Measurements from ENCODE around the gene MORF4L1. TPM values are rescaled to one million over a fixed set of nuclear protein-coding genes. Genes with fewer than 3 reads are reported as not detected.
A peak's percentile ranks its signal among the peaks of the same experiment; 100 is the strongest.

The MORF4L1 gene
- total and polyA plus RNA-seq, 7 experiments from 2014 or later, result 246 to 405 (median 320) TPM

DNA sequence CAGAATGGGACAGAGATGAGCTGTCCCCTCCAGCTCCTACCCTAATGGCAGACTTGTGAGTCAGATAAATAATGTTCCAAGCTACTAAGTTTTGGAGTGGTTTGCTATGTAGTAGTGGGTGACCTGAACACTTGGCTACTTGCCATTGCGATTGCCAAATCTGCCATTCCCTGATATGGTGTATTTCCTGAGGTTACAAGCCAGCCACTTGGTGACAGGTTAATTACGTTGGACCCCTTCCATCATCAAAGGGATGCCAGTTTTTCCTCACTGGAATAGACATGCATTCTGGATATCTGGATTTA lies 33.6 kb downstream of the MORF4L1 start:
- intact Hi-C loops (cut with micrococcal nuclease), result loop anchor here in 1 of 2 donors (5.0 kb wide), 1 partner anchor 34 kb away; the partner anchor contains the start of gene MORF4L1
- DNase-seq (no peak), ATAC-seq (no peak)
- Mint-ChIP-seq H3K27ac (no peak overlapping the region), H3K36me3 (peaks cover 13 to 57% (median 39%) of the 10 kb centered on the region in 5 donors), H3K9me3 (peaks cover 0 to 1% (median 0%) of the 10 kb centered on the region in 11 donors), H3K4me3 (no peak overlapping the region), H3K27me3 (no peaks in the 10 kb centered on the region), H3K4me1 (peaks cover 6 to 38% (median 28%) of the 10 kb centered on the region in 7 donors)
- Histone ChIP-seq H3K27me3 (ENCODE audit: control insufficient read depth in 2 of 2, insufficient read depth in 2 of 2, low read length in 2 of 2) (no peaks in the 10 kb centered on the region), H3K4me3 (ENCODE audit: low read length) (no peak overlapping the region), H3K27ac (ENCODE audit: low read depth, low read length) (no peak overlapping the region), H3K36me3 (ENCODE audit: control insufficient read depth in 2 of 3, insufficient read depth in 3 of 3, low read length in 3 of 3) (peaks cover 14 to 72% (median 24%) of the 10 kb centered on the region in 3 experiments), H3K4me1 (ENCODE audit: control insufficient read depth in 2 of 2, insufficient read depth in 2 of 2, low read length in 2 of 2) (no peaks in the 10 kb centered on the region), H3K9me3 (ENCODE audit: control insufficient read depth in 2 of 3, low read length in 3 of 3) (no peaks in the 10 kb centered on the region)
- ChIA-PET CTCF (no interaction called here), POLR2A (no interaction called here)

DNA sequence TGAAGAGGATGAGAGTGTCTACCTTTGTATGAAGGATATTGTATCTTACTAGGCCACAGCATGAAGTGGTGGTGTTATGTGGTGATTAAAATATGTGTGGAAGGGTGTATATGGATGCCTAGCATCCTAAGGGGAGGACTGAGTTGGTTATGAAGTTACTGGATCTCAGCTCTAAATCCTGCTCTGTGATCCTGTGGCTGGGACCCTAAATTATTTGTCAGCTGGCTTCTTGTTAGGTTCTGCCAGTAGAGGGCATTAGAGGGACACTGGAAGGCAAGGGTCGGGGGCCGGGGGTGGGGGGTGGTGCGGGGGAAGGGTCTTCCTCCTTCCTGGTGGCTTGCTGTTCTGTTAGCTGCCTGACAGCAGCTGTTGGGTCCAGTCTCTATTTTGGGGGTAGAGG lies 34.9 kb downstream of the MORF4L1 start:
- Histone ChIP-seq H3K9me3 (ENCODE audit: control insufficient read depth in 2 of 3, low read length in 3 of 3) (no peaks in the 10 kb centered on the region), H3K36me3 (ENCODE audit: control insufficient read depth in 2 of 3, insufficient read depth in 3 of 3, low read length in 3 of 3) (peaks cover 13 to 60% (median 20%) of the 10 kb centered on the region in 3 experiments), H3K27ac (ENCODE audit: low read depth, low read length) (no peak overlapping the region), H3K4me1 (ENCODE audit: control insufficient read depth in 2 of 2, insufficient read depth in 2 of 2, low read length in 2 of 2) (no peaks in the 10 kb centered on the region), H3K4me3 (ENCODE audit: low read length) (no peak overlapping the region), H3K27me3 (ENCODE audit: control insufficient read depth in 2 of 2, insufficient read depth in 2 of 2, low read length in 2 of 2) (no peaks in the 10 kb centered on the region)
- Mint-ChIP-seq H3K4me1 (peaks cover 5 to 35% (median 28%) of the 10 kb centered on the region in 7 donors), H3K27ac (peak overlapping the region in 5 of 9 donors; percentile 1 to 55 (median 53)), H3K27me3 (no peaks in the 10 kb centered on the region), H3K9me3 (peaks cover 0 to 1% (median 0%) of the 10 kb centered on the region in 11 donors), H3K36me3 (peaks cover 16 to 55% (median 30%) of the 10 kb centered on the region in 5 donors), H3K4me3 (no peak overlapping the region)
- intact Hi-C loops (cut with micrococcal nuclease), result loop anchor here in 1 of 2 donors (5.0 kb wide), 1 partner anchor 35 kb away; the partner anchor contains the start of gene MORF4L1
- peak; percentile 20 for ATAC-seq
- DNase-seq, result no peak
- ChIA-PET POLR2A (interaction anchor here (1.6 kb wide), 1 partner anchor 34 kb away, joined by 4 read pairs; no protein-coding TSS in a partner anchor), CTCF (interaction anchor here (0.6 to 2.0 kb wide), 3 partner anchors 11 to 24 kb away, joined by 3 to 7 read pairs (median 3); no protein-coding TSS in a partner anchor)

DNA sequence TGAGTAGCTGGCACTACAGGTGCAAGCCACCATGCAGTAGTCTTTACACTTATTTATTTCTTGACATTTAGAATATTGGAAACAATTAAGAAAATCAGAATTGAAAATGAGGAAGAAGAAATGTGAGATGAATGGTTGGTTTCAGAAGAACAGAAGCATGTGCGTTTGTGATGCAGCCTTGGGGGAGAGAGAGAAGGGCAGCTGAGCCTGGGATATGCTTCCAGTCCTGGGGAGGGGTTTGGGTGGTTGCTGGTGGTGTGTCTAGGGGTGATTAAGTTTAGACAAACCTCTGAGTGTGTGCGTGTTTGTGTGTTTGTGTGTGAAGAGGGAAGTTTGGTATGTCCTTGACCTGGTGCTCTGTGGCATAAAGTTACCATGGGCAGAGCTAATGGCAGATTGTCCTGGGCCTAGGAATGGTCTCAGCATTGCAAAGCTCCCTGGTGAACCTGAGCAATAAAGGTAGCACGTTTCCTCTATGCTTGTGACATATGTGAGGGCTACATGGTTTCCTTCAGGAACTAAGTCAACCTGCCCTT lies 36.5 kb downstream of the MORF4L1 start:
- Mint-ChIP-seq H3K27me3 (no peaks in the 10 kb centered on the region), H3K9me3 (peaks cover 0 to 1% (median 0%) of the 10 kb centered on the region in 11 donors), H3K4me3 (no peak overlapping the region), H3K27ac (peak overlapping the region in 5 of 9 donors; percentile 20 to 72 (median 56)), H3K36me3 (peaks cover 17 to 52% (median 32%) of the 10 kb centered on the region in 5 donors), H3K4me1 (peaks cover 5 to 37% (median 28%) of the 10 kb centered on the region in 7 donors)
- H3K9me3 ChIP-seq (ENCODE audit: control insufficient read depth in 2 of 3, low read length in 3 of 3), result no peaks in the 10 kb centered on the region
- H3K36me3 ChIP-seq (ENCODE audit: control insufficient read depth in 2 of 3, insufficient read depth in 3 of 3, low read length in 3 of 3), result peaks cover 10 to 61% (median 14%) of the 10 kb centered on the region in 3 experiments
- ChIA-PET POLR2A (interaction anchor here (1.6 kb wide), 1 partner anchor 35 kb away, joined by 4 read pairs; no protein-coding TSS in a partner anchor), CTCF (interaction anchor here (0.9 to 2.0 kb wide), 2 partner anchors 13 to 24 kb away, joined by 3 to 7 read pairs; no protein-coding TSS in a partner anchor)
- H3K4me1 ChIP-seq (ENCODE audit: control insufficient read depth in 2 of 2, insufficient read depth in 2 of 2, low read length in 2 of 2), result no peaks in the 10 kb centered on the region
- ATAC-seq, result no peak
- H3K4me3 ChIP-seq (ENCODE audit: low read length), result no peak overlapping the region
- intact Hi-C loops (cut with micrococcal nuclease), result loop anchor here (1.0 to 5.0 kb wide), 3 partner anchors 37 to 275 kb away; partner anchors contain the start of gene MORF4L1 (in 1 of the 2)
- H3K27ac ChIP-seq (ENCODE audit: low read depth, low read length), result no peak overlapping the region
- no peaks in the 10 kb centered on the region for H3K27me3 ChIP-seq (ENCODE audit: control insufficient read depth in 2 of 2, insufficient read depth in 2 of 2, low read length in 2 of 2)
- DNase-seq, result no peak

DNA sequence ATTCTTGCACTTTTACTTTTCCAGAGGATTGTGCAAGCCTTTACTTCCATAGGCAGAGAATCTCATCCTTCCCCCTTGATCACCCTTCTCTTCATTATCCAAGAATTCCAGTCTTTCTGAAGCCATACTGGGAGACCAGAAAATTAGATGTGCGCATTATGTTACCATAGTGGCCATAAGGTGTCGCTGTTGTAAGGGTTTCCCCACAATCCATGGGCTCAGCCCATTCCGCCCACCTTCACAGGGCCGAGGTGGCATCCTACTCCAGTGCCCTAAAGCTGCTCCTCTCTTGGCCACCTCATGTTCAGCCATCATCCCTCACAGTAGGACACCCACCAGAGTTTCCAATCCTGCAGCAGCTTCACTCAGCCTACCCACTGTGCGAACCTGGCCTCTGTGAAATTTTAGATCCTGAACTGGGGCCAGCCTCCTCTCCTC lies 37.1 kb downstream of the MORF4L1 start:
- no peaks in the 10 kb centered on the region for H3K27me3 Mint-ChIP-seq
- H3K4me1 Mint-ChIP-seq, result peaks cover 5 to 41% (median 26%) of the 10 kb centered on the region in 7 donors
- Histone ChIP-seq H3K4me1 (ENCODE audit: control insufficient read depth in 2 of 2, insufficient read depth in 2 of 2, low read length in 2 of 2) (no peaks in the 10 kb centered on the region), H3K9me3 (ENCODE audit: control insufficient read depth in 2 of 3, low read length in 3 of 3) (no peaks in the 10 kb centered on the region), H3K27me3 (ENCODE audit: control insufficient read depth in 2 of 2, insufficient read depth in 2 of 2, low read length in 2 of 2) (no peaks in the 10 kb centered on the region), H3K36me3 (ENCODE audit: control insufficient read depth in 2 of 3, insufficient read depth in 3 of 3, low read length in 3 of 3) (peaks cover 10 to 61% (median 11%) of the 10 kb centered on the region in 3 experiments), H3K27ac (ENCODE audit: low read depth, low read length) (no peak overlapping the region), H3K4me3 (ENCODE audit: low read length) (no peak overlapping the region)
- CTCF ChIA-PET, result no interaction called here
- ATAC-seq (peak; percentile 65), DNase-seq (peak in 2 of 9 donors; percentile 19 to 23)
- no peak overlapping the region for H3K4me3 Mint-ChIP-seq
- peaks cover 17 to 46% (median 28%) of the 10 kb centered on the region in 5 donors for H3K36me3 Mint-ChIP-seq
- peaks cover 0 to 2% (median 0%) of the 10 kb centered on the region in 11 donors for H3K9me3 Mint-ChIP-seq
- intact Hi-C loops (cut with micrococcal nuclease), result loop anchor here (1.0 to 5.0 kb wide), 4 partner anchors 38 to 274 kb away; partner anchors contain the start of gene MORF4L1 (in 1 of the 2)
- POLR2A ChIA-PET, result no interaction called here
- peak overlapping the region in 6 of 9 donors; percentile 1 to 68 (median 39) for H3K27ac Mint-ChIP-seq

DNA sequence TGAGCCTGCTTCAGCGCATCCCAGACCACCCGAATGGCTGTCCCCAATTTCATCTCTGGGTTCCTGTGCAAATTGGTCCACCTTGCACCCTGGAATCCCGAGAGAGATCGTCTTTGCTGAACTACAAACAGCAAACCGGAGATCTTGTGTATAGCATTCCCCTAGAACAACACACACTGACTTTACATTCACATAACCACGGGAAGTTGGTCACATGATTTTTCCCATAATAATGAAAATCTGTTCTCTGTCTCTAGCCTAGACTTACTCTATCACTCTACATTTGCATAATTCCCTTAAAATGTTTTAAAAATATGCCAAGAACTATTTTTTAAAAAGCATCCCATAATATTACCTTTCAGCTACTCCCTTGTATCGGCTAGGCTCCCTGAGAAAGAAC lies 37.6 kb downstream of the MORF4L1 start:
- Histone ChIP-seq H3K27ac (ENCODE audit: low read depth, low read length) (no peak overlapping the region), H3K27me3 (ENCODE audit: control insufficient read depth in 2 of 2, insufficient read depth in 2 of 2, low read length in 2 of 2) (no peaks in the 10 kb centered on the region), H3K36me3 (ENCODE audit: control insufficient read depth in 2 of 3, insufficient read depth in 3 of 3, low read length in 3 of 3) (peaks cover 9 to 64% (median 10%) of the 10 kb centered on the region in 3 experiments), H3K4me3 (ENCODE audit: low read length) (no peak overlapping the region), H3K9me3 (ENCODE audit: control insufficient read depth in 2 of 3, low read length in 3 of 3) (no peaks in the 10 kb centered on the region), H3K4me1 (ENCODE audit: control insufficient read depth in 2 of 2, insufficient read depth in 2 of 2, low read length in 2 of 2) (no peaks in the 10 kb centered on the region)
- ChIA-PET POLR2A (no interaction called here), CTCF (interaction anchor here (1.1 kb wide), 1 partner anchor 274 kb away, joined by 3 read pairs; no protein-coding TSS in a partner anchor)
- DNase-seq, result no peak
- H3K27me3 Mint-ChIP-seq, result no peaks in the 10 kb centered on the region
- peak overlapping the region in 5 of 9 donors; percentile 3 to 68 (median 25) for H3K27ac Mint-ChIP-seq
- no peak overlapping the region for H3K4me3 Mint-ChIP-seq
- intact Hi-C loops (cut with micrococcal nuclease), result loop anchor here in 1 of 2 donors (5.0 kb wide), 1 partner anchor 112 kb away; no protein-coding TSS in a partner anchor
- H3K9me3 Mint-ChIP-seq, result peaks cover 0 to 2% (median 0%) of the 10 kb centered on the region in 11 donors
- peaks cover 17 to 44% (median 27%) of the 10 kb centered on the region in 5 donors for H3K36me3 Mint-ChIP-seq
- ATAC-seq, result no peak
- H3K4me1 Mint-ChIP-seq, result peaks cover 5 to 43% (median 24%) of the 10 kb centered on the region in 7 donors

DNA sequence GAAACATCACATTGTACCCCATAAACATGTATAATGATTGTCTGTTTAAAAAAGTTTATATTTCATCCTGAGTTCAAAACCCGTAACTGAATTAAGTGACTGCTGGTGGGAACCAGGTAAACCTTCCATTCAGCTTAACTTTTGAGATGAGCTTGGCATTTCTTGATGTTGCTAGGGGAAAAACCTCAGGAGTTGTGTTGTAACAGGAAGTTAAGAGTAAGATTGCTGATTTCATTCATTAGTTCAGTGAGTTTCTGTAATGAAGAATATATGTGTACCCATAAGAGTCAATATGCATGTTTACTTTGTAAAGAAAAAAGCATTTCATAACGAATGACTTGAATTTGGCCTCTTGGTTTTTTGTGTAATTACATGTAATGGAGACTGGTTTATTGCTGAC lies 39.6 kb downstream of the MORF4L1 start:
- Histone ChIP-seq H3K9me3 (ENCODE audit: control insufficient read depth in 2 of 3, low read length in 3 of 3) (no peaks in the 10 kb centered on the region), H3K27ac (ENCODE audit: low read depth, low read length) (no peak overlapping the region), H3K4me1 (ENCODE audit: control insufficient read depth in 2 of 2, insufficient read depth in 2 of 2, low read length in 2 of 2) (no peaks in the 10 kb centered on the region), H3K27me3 (ENCODE audit: control insufficient read depth in 2 of 2, insufficient read depth in 2 of 2, low read length in 2 of 2) (no peaks in the 10 kb centered on the region), H3K36me3 (ENCODE audit: control insufficient read depth in 2 of 3, insufficient read depth in 3 of 3, low read length in 3 of 3) (peaks cover 0 to 55% (median 2%) of the 10 kb centered on the region in 3 experiments), H3K4me3 (ENCODE audit: low read length) (no peak overlapping the region)
- Mint-ChIP-seq H3K36me3 (peaks cover 11 to 30% (median 18%) of the 10 kb centered on the region in 5 donors), H3K4me1 (peaks cover 5 to 47% (median 21%) of the 10 kb centered on the region in 7 donors), H3K4me3 (no peak overlapping the region), H3K9me3 (peaks cover 0 to 2% (median 0%) of the 10 kb centered on the region in 11 donors), H3K27ac (peak overlapping the region in 3 of 9 donors; percentile 6 to 59 (median 43)), H3K27me3 (no peaks in the 10 kb centered on the region)
- no peak for DNase-seq
- POLR2A ChIA-PET, result no interaction called here
- CTCF ChIA-PET, result interaction anchor here (1.3 kb wide), 1 partner anchor 273 kb away, joined by 3 read pairs; no protein-coding TSS in a partner anchor
- intact Hi-C loops (cut with micrococcal nuclease), result loop anchor here in 1 of 2 donors (5.0 kb wide), 1 partner anchor 110 kb away; no protein-coding TSS in a partner anchor
- ATAC-seq, result no peak

Data from naive thymus-derived CD4-positive, alpha-beta T cell (primary cell).